Omental fat pad (tissue), 4 donors: Measurements from ENCODE around the gene SLC30A7. TPM values are rescaled to one million over a fixed set of nuclear protein-coding genes. Genes with fewer than 3 reads are reported as not detected.

Experiments used
- ATAC-seq: fragments of 150-250 bp; one replicate; pipeline ENCODE4 v1.9.1; 2016; ENCODE audit warnings: mild to moderate bottlenecking, moderate library complexity; ENCODE audit not compliant: low FRiP score
- DNase-seq: peaks from one replicate; pipeline ENCODE4 v3.0.0-alpha.2; 2019; ENCODE audit warnings: low spot score
- CTCF ChIP-seq, 3 donors: fragments of 450-650 bp; IDR thresholded peaks; one replicate each; pipeline ENCODE4 v1.5.1; 2016 to 2017; ENCODE audit warnings: antibody characterized with exemption in 3 of 3, mild to moderate bottlenecking in 3 of 3, moderate library complexity in 2 of 3
- total RNA-seq, 4 donors: library from RNA; depleted of rRNA; stranded (reverse); fragments of >200 nt; gene quantifications; one replicate each; pipeline ENCODE4 v1.1.0, GENCODE V29; 2016

The SLC30A7 gene
- total RNA-seq, 4 donors from 2014 or later: 20.6 to 47.4 (median 25.2) TPM

DNA sequence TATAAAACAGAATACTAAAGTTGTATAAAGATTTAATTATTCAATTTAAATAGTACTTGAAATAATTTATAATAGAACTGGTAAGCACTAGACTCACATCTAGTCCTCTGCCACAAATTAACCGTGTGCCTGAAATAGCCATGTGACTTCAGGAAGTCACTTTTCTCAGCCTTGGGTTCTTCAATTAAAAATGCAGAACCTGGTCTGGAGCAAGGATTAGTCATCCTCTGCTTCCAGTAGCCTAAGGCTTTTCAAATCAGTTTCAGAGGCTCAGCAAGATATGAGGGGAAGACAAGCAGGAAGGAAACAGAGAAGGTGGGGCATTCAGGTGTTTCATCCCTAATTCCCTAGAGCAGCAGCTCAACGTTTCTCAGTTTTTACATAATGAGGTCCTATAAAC is 106.7 kb downstream of the SLC30A7 start:
- TF ChIP-seq CTCF (IDR thresholded peaks at IDR 0.05): no peak
- ATAC-seq: no peak
- DNase-seq: no peak

DNA sequence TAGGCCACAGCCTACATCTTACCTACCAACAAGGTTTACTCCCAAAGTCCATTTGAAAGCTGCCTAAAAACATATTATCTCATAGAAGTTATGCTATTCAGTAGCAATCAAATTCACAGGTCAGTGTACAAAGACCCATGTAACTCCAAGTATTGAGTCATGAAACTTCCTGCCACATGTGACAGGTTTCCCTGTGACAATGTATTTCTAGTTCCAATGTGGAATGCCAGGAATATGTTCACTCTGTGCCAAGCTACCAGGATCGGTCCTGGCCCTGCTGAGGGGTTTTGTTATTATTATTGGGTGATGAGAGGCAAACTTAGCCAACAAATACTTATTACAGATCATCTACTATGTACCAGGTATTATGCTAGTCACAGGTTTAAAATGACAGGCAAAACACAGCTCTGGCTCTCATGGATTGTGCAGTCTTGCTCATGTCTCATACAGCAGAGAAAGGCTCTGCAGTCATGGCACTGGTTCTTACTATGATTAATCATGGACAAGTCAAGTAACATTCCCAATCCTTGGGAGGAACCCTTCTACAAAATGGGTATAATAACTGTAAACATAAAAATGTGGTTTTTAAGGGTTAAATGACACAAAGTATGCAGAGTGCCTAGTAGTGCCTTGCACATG is 107.2 kb downstream of the SLC30A7 start:
- TF ChIP-seq CTCF (IDR thresholded peaks at IDR 0.05): no peak
- ATAC-seq: no peak
- DNase-seq: no peak

DNA sequence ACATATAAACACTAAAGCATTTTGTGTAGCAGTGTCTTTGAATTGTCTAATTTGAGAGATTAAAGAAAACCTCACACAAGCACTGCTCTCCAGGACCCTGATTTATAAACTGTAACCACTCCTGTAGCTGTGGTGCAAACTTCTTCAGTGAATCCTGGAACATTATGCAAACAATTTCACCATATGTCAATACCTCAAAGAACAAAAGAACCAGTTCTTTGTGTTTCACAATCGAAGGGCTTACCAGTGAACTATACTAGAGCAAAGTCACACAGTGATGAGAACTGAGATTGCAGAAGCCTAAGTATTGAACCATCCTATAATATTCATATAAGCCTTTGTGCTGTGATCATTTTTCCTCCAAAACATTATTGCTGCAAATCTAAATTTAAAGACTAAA is 108.2 kb downstream of the SLC30A7 start:
- ATAC-seq (no peak), DNase-seq (no peak)
- no peak for TF ChIP-seq CTCF (IDR thresholded peaks at IDR 0.05)

DNA sequence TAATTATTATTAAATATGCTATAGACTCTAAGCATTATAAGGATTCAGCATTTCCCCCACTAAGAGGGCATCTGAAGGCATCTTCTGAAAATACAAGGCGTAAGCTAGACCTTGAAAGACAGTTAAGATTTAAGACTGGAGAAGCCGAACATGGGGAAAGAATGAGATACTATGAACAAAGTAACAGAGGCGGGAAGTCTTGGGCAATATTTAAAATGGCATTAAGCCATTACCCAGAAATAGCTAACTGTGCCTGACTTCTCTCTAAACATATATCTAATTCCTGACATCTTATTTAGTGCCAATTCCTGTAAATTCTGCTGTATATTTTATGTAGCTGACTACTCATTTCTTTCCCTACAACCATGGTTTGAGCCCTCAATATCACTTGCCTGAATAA is 108.8 kb downstream of the SLC30A7 start:
- ATAC-seq (no peak), DNase-seq (no peak)
- no peak for TF ChIP-seq CTCF (IDR thresholded peaks at IDR 0.05)

DNA sequence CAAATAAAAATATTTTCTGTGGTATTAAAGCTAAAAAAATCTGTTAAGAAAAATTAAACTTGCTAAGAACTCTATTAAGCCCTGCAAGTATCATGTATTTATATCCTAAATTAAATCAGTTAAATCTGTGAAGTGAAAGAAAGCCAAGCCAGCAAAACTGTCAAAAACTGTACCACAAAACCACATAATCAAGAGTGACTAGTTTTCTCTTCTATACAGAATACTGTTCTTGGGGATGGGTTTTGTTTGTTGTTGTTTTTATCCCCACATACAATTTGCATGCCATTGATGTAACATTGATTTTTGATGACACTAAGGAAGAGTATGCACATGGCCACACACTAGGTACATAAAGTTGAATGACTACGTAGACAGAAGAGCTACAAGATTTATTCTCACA is 109.3 kb downstream of the SLC30A7 start:
- no peak for TF ChIP-seq CTCF (IDR thresholded peaks at IDR 0.05)
- ATAC-seq (no peak), DNase-seq (no peak)

DNA sequence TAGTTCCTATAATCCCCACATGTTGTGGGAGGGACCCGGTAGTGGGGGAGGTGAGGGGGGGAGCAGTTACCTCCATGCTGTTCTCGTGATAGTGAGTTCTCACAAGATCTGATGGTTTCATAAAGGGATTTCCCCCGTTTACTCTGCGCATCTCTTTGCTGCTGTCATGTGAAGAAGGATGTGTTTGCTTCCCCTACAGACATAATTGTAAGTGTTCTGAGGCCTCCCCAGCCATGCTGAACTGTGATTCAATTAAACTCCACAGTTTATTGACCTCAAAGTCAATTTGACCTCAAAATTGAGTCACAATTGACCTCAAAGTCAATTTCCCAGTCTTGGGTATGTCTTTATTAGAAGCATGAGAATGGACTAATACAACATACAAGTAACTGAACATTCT is 110.0 kb downstream of the SLC30A7 start:
- TF ChIP-seq CTCF (IDR thresholded peaks at IDR 0.05): no peak
- DNase-seq: no peak

DNA sequence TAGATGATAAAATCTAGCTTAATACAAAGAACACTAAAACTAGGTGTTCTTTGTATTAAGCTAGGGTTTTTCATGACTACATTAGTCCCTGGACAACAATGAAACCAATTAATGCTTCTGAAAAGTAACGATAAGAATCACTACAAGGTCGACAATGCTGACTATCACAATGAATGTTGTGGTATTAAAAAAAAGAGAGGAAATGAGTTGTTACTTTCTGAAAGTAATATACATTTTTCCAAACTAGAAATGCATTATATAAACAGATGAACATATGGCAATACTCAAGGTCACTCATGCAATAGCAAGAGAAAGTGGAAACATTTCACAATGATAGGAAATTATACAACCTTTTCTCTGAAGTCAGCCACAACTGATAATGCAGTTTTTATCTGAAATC is 110.7 kb downstream of the SLC30A7 start:
- ATAC-seq (no peak), DNase-seq (no peak)
- TF ChIP-seq CTCF (IDR thresholded peaks at IDR 0.05): no peak

More for the DNA sequence above, 110.0 kb downstream of the SLC30A7 start:
- no peak for ATAC-seq
